Liver (tissue), 9 donors: ENCODE results near the gene ZNF335. TPM values are rescaled to one million over a fixed set of nuclear protein-coding genes. Genes with fewer than 3 reads are reported as not detected.

ENCODE experiments used
- DNase-seq: peaks from one replicate; pipeline ENCODE4 v3.0.0-alpha.2; 2017; ENCODE audit warnings: low spot score
- H3K27ac ChIP-seq, 2 donors: one replicate each; pipeline ENCODE4 v1.7.0; 2013; ENCODE audit warnings: inconsistent platforms in 2 of 2, low read length in 2 of 2, control low read depth in 1 of 2, low read depth in 1 of 2, mild to moderate bottlenecking in 1 of 2
- H3K27me3 ChIP-seq, 4 donors: one replicate each; pipeline versions ENCODE4 v1.6.1 to v1.7.0; 2013; ENCODE audit warnings: low read length in 3 of 4, inconsistent platforms in 1 of 4, mild to moderate bottlenecking in 1 of 4, moderate library complexity in 1 of 4; ENCODE audit not compliant: control insufficient read depth in 4 of 4, insufficient read depth in 4 of 4
- H3K36me3 ChIP-seq, 4 donors: one replicate each; pipeline versions ENCODE4 v1.6.1 to v1.7.0; 2013; ENCODE audit warnings: low read length in 3 of 4, mild to moderate bottlenecking in 3 of 4, low read depth in 1 of 4, moderate library complexity in 1 of 4; ENCODE audit not compliant: control insufficient read depth in 4 of 4, insufficient read depth in 3 of 4
- H3K4me1 ChIP-seq, 4 donors: one replicate each; pipeline versions ENCODE4 v1.6.1 to v1.7.0; 2013; ENCODE audit warnings: low read length in 3 of 4, mild to moderate bottlenecking in 3 of 4, moderate library complexity in 1 of 4; ENCODE audit not compliant: control insufficient read depth in 4 of 4, insufficient read depth in 4 of 4
- H3K4me3 ChIP-seq, 3 donors: one replicate each; pipeline versions ENCODE4 v1.6.1 to v1.7.0; 2013; ENCODE audit warnings: low read length in 3 of 3, control low read depth in 1 of 3, low read depth in 1 of 3, mild to moderate bottlenecking in 1 of 3
- H3K9ac ChIP-seq, 2 donors: one replicate each; pipeline ENCODE4 v1.7.0; 2013; ENCODE audit warnings: low read length in 2 of 2, mild to moderate bottlenecking in 2 of 2, moderate library complexity in 2 of 2, control low read depth in 1 of 2, low read depth in 1 of 2
- H3K9me3 ChIP-seq, 4 donors: one replicate each; pipeline versions ENCODE4 v1.6.1 to v1.7.0; 2013; ENCODE audit warnings: low read length in 3 of 4; ENCODE audit not compliant: control insufficient read depth in 4 of 4
- EGR1 ChIP-seq, 2 donors: IDR thresholded peaks; 2 replicates each; pipeline ENCODE4 v1.6.1; 2016 to 2018; ENCODE audit warnings: antibody characterized with exemption in 2 of 2, low read depth in 2 of 2
- FOXA1 ChIP-seq: IDR thresholded peaks from 2 replicates; pipeline ENCODE4 v1.6.1; 2016; ENCODE audit warnings: antibody characterized with exemption
- FOXA2 ChIP-seq: IDR thresholded peaks from 2 replicates; pipeline ENCODE4 v1.6.1; 2016; ENCODE audit warnings: antibody characterized with exemption
- GABPA ChIP-seq, 2 donors: IDR thresholded peaks in 1 of 2; conservative IDR thresholded peaks in 1 of 2; 2 replicates each; pipeline ENCODE4 v1.6.1; 2016; ENCODE audit warnings: antibody characterized with exemption in 2 of 2, mild to moderate bottlenecking in 1 of 2, moderate library complexity in 1 of 2
- HNF4G ChIP-seq: IDR thresholded peaks from 2 replicates; pipeline ENCODE4 v1.6.1; 2016; ENCODE audit warnings: antibody characterized with exemption
- JUND ChIP-seq, 2 donors: IDR thresholded peaks; 2 replicates each; pipeline ENCODE4 v1.6.1; 2016; ENCODE audit warnings: antibody characterized with exemption in 2 of 2
- RAD21 ChIP-seq, 2 donors: IDR thresholded peaks; 2 replicates each; pipeline ENCODE4 v1.6.1; 2016; ENCODE audit warnings: antibody characterized with exemption in 2 of 2, mild to moderate bottlenecking in 2 of 2
- RXRA ChIP-seq, 2 donors: IDR thresholded peaks; 2 replicates each; pipeline ENCODE4 v1.6.1; 2017 to 2018; ENCODE audit warnings: antibody characterized with exemption in 2 of 2, mild to moderate bottlenecking in 1 of 2
- SP1 ChIP-seq: IDR thresholded peaks from 2 replicates; pipeline ENCODE4 v1.6.1; 2018; ENCODE audit warnings: antibody characterized with exemption, mild to moderate bottlenecking
- TAF1 ChIP-seq: conservative IDR thresholded peaks from 2 replicates; pipeline ENCODE4 v1.6.1; 2016; ENCODE audit warnings: antibody characterized with exemption, mild to moderate bottlenecking
- YY1 ChIP-seq: IDR thresholded peaks from 2 replicates; pipeline ENCODE4 v1.6.1; 2016; ENCODE audit warnings: antibody characterized with exemption, mild to moderate bottlenecking
- WGBS: extraction: QIAGEN DNeasy Blood & Tissue Kit; methylation state at CpG from one replicate; pipeline ENCODE4 v1.1.7; 2013; 5-methylcytosine and 5-hydroxymethylcytosine counted together
- polyA plus RNA-seq, 2 donors: library from polyadenylated mRNA; stranded (reverse) in 1 of 2; unstranded in 1 of 2; fragments of 200-250 nt in 1 of 2; fragments of >200 nt in 1 of 2; fragmentation: Nextera tagmentation in 1 of 2; extraction: Ambion mirVana in 1 of 2; gene quantifications; one replicate each; pipeline versions ENCODE4 v1.2.1 to v1.2.3, GENCODE V29; 2013 to 2015
- total RNA-seq, 2 donors: library from RNA; depleted of rRNA; stranded (reverse); fragments of >200 nt; gene quantifications; one replicate each; pipeline ENCODE4 v1.2.3, GENCODE V29; 2014
- TF ChIP-seq, protein P1 (sequence below): IDR thresholded peaks from 2 replicates; pipeline ENCODE4 v1.6.1; 2016; ENCODE audit warnings: antibody characterized with exemption, mild to moderate bottlenecking
- TF ChIP-seq, protein P2 (sequence below): IDR thresholded peaks from 2 replicates; pipeline ENCODE4 v1.6.1; 2016; ENCODE audit warnings: antibody characterized with exemption
- TF ChIP-seq, protein P3 (sequence below): IDR thresholded peaks from 2 replicates; pipeline ENCODE4 v1.6.1; 2016; ENCODE audit warnings: antibody characterized with exemption
- TF ChIP-seq, protein P4 (sequence below): IDR thresholded peaks from 2 replicates; pipeline ENCODE4 v1.6.1; 2016; ENCODE audit warnings: antibody characterized with exemption
- donor health status: healthy.
- donor health status: healthy.
- donor health status: healthy.
- donor health status: healthy.
- donor health status: healthy.

Gene ZNF335
- total and polyA plus RNA-seq, 4 donors, result 3.0 to 14.6 (median 6.6) TPM

DNA sequence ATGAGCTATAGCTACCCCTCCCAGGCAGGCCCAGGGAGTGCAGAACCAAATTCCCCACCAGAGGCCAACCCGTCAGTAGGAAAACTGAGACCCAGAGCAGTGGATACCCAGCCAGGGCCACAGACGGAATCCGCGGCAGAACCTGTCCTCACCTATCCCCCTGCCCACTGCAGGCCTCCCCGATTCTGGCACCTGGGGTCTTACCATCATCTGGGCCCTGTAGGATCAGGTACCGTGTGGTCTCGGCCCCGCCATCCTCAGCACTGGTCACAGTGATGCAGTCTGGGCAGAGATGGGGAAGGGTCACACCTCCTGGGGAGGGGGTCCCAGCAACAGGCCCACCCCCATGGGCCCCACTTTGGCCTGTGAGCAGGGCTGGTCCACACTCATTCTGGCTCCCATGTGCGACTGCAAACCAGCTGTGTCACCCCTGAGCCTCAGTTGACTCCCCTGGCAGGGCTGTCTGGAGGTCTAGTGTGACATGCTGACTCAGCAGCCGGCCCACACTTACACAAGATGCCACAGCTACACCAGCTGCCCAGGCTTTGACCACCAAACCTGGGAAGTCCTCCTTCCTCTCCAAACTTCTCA lies 3.8 kb downstream of the ZNF335 start:
- TF ChIP-seq, protein P1, sequence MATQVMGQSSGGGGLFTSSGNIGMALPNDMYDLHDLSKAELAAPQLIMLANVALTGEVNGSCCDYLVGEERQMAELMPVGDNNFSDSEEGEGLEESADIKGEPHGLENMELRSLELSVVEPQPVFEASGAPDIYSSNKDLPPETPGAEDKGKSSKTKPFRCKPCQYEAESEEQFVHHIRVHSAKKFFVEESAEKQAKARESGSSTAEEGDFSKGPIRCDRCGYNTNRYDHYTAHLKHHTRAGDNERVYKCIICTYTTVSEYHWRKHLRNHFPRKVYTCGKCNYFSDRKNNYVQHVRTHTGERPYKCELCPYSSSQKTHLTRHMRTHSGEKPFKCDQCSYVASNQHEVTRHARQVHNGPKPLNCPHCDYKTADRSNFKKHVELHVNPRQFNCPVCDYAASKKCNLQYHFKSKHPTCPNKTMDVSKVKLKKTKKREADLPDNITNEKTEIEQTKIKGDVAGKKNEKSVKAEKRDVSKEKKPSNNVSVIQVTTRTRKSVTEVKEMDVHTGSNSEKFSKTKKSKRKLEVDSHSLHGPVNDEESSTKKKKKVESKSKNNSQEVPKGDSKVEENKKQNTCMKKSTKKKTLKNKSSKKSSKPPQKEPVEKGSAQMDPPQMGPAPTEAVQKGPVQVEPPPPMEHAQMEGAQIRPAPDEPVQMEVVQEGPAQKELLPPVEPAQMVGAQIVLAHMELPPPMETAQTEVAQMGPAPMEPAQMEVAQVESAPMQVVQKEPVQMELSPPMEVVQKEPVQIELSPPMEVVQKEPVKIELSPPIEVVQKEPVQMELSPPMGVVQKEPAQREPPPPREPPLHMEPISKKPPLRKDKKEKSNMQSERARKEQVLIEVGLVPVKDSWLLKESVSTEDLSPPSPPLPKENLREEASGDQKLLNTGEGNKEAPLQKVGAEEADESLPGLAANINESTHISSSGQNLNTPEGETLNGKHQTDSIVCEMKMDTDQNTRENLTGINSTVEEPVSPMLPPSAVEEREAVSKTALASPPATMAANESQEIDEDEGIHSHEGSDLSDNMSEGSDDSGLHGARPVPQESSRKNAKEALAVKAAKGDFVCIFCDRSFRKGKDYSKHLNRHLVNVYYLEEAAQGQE, result no peak
- TF ChIP-seq GABPA (IDR thresholded peaks at IDR 0.05 in 1 of 2, conservative IDR thresholded peaks at IDR 0.05 in 1 of 2), result no peak
- TF ChIP-seq FOXA2, result no peak
- no peak for TF ChIP-seq YY1
- TF ChIP-seq EGR1 (IDR thresholded peaks at IDR 0.05; ENCODE audit: low read depth in 2 of 2), result no peak
- TF ChIP-seq SP1, result no peak
- TF ChIP-seq, protein P2, sequence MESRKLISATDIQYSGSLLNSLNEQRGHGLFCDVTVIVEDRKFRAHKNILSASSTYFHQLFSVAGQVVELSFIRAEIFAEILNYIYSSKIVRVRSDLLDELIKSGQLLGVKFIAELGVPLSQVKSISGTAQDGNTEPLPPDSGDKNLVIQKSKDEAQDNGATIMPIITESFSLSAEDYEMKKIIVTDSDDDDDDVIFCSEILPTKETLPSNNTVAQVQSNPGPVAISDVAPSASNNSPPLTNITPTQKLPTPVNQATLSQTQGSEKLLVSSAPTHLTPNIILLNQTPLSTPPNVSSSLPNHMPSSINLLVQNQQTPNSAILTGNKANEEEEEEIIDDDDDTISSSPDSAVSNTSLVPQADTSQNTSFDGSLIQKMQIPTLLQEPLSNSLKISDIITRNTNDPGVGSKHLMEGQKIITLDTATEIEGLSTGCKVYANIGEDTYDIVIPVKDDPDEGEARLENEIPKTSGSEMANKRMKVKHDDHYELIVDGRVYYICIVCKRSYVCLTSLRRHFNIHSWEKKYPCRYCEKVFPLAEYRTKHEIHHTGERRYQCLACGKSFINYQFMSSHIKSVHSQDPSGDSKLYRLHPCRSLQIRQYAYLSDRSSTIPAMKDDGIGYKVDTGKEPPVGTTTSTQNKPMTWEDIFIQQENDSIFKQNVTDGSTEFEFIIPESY, result no peak
- no peak for TF ChIP-seq RXRA (IDR thresholded peaks at IDR 0.05)
- no peak for TF ChIP-seq TAF1
- no peak overlapping the region for H3K27ac ChIP-seq
- no peak overlapping the region for H3K4me3 ChIP-seq
- WGBS, result 95% methylated on average over 10 of the region's 10 CpGs
- peaks cover 8 to 54% (median 33%) of the 10 kb centered on the region in 4 donors for H3K36me3 ChIP-seq
- no peaks in the 10 kb centered on the region for H3K9me3 ChIP-seq
- H3K9ac ChIP-seq, result no peak overlapping the region
- no peaks in the 10 kb centered on the region for H3K27me3 ChIP-seq
- DNase-seq, result no peak
- H3K4me1 ChIP-seq, result peaks cover 2 to 18% (median 14%) of the 10 kb centered on the region in 4 donors

- Histone ChIP-seq H3K9me3 (no peaks in the 10 kb centered on the region), H3K36me3 (peaks cover 8 to 57% (median 33%) of the 10 kb centered on the region in 4 donors), H3K9ac (no peak overlapping the region), H3K4me1 (peaks cover 2 to 17% (median 13%) of the 10 kb centered on the region in 4 donors), H3K27me3 (no peaks in the 10 kb centered on the region), H3K4me3 (no peak overlapping the region), H3K27ac (no peak overlapping the region)
- WGBS, result 97% methylated on average over 13 of the region's 13 CpGs
- no peak for DNase-seq
- TF ChIP-seq RAD21 (IDR thresholded peaks at IDR 0.05), result no peak
- TF ChIP-seq, protein P3, sequence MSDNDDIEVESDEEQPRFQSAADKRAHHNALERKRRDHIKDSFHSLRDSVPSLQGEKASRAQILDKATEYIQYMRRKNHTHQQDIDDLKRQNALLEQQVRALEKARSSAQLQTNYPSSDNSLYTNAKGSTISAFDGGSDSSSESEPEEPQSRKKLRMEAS, result no peak
- TF ChIP-seq, protein P1, result no peak
- no peak for TF ChIP-seq YY1
- TF ChIP-seq RXRA (IDR thresholded peaks at IDR 0.05), result no peak
- TF ChIP-seq, protein P2, result no peak
- TF ChIP-seq EGR1 (IDR thresholded peaks at IDR 0.05; ENCODE audit: low read depth in 2 of 2), result no peak
- TF ChIP-seq FOXA1, result no peak
- TF ChIP-seq TAF1, result no peak
- TF ChIP-seq, protein P4, sequence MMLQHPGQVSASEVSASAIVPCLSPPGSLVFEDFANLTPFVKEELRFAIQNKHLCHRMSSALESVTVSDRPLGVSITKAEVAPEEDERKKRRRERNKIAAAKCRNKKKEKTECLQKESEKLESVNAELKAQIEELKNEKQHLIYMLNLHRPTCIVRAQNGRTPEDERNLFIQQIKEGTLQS, result no peak
- TF ChIP-seq HNF4G, result no peak
- no peak for TF ChIP-seq JUND (IDR thresholded peaks at IDR 0.05)
These were observed 4.4 kb downstream of the ZNF335 start for GRCh38 chr20:45967551-45968080.
